HepG2 (cell line): ENCODE measurements around the gene IRS2. TPM values are rescaled to one million over a fixed set of nuclear protein-coding genes. Genes with fewer than 3 reads are reported as not detected.

Source experiments
- ATAC-seq: fragments of 200-7000 bp; cut with Tn5 transposase; 3 replicates; pipeline ENCODE4 v1.9.1; 2020; ENCODE audit warnings: mild to moderate bottlenecking, moderate library complexity
- BruUV-seq: library from RNA; stranded (reverse); fragments of 400-500 nt; replicated peaks from 2 replicates; lab custom pipeline; 2021; lab: Mats Ljungman, UMichigan
- CTCF ChIA-PET: fragments of 300-600 bp; formaldehyde crosslinking; extraction: SDS; loops from one replicate; lab custom pipeline; 2021; ENCODE audit warnings: low total read pairs, inconsistent platforms, low intra/inter-chr PET ratio; lab: Yijun Ruan, JAX
- POLR2A ChIA-PET: fragments of 350-600 bp; sonication (Branson Sonifier 250); formaldehyde crosslinking; loops from one replicate; lab custom pipeline; 2020; ENCODE audit warnings: antibody characterized with exemption, inconsistent platforms; lab: Yijun Ruan, JAX
- DNase-seq: peaks from one replicate; pipeline ENCODE4 v3.0.0-alpha.2; 2015; ENCODE audit warnings: low spot score
- FAIRE-seq: peaks from 3 replicates; lab custom pipeline; 2011; peaks lifted over from hg19 to GRCh38; lab: Jason Lieb, UNC
- H2AFZ ChIP-seq: one replicate; pipeline ENCODE4 v1.6.1; 2011; ENCODE audit warnings: low read length, inconsistent platforms
- H3K27ac ChIP-seq: fragments of 300-600 bp; 3 replicates; pipeline ENCODE4 v1.8.0; 2011; ENCODE audit warnings: mixed run types, mild to moderate bottlenecking, mixed read lengths, low read length, inconsistent platforms; ENCODE audit not compliant: insufficient read depth; ENCODE audit errors: extremely low read length
- H3K27me3 ChIP-seq, 2 experiments: fragments of 200-600 bp in 1 of 2; 2 replicates in 1 of 2; 3 replicates in 1 of 2; pipeline versions ENCODE4 v1.6.0 to v1.8.0; 2011; ENCODE audit warnings: low read length in 2 of 2, mild to moderate bottlenecking in 2 of 2, moderate library complexity in 2 of 2, inconsistent platforms in 1 of 2; ENCODE audit not compliant: insufficient read depth in 2 of 2, control insufficient read depth in 1 of 2
- H3K36me3 ChIP-seq, 2 experiments: fragments of 200-600 bp in 1 of 2; replicated peaks in 1 of 2; 2 replicates in 1 of 2; 3 replicates in 1 of 2; pipeline versions ENCODE4 v1.5.1 to v1.8.0; 2011; ENCODE audit warnings: low read length in 2 of 2, inconsistent platforms in 1 of 2; ENCODE audit not compliant: insufficient read depth in 2 of 2, control insufficient read depth in 1 of 2
- H3K4me1 ChIP-seq: 2 replicates; pipeline ENCODE4 v1.5.1; 2012; ENCODE audit warnings: low read length, inconsistent platforms; ENCODE audit not compliant: insufficient read depth
- H3K4me2 ChIP-seq: 2 replicates; pipeline ENCODE4 v1.6.0; 2011; ENCODE audit warnings: low read depth, low read length, inconsistent platforms
- H3K4me3 ChIP-seq, 3 experiments: fragments of 200-600 bp in 1 of 3; sonication (generic), shearing (Covaris generic) in 1 of 3; replicated peaks in 1 of 3; 2 replicates each; pipeline ENCODE4 v1.5.1; 2011 to 2016; ENCODE audit warnings: low read length in 3 of 3, inconsistent platforms in 2 of 3, low read depth in 2 of 3, mild to moderate bottlenecking in 2 of 3, control low read depth in 1 of 3, mixed read lengths in 1 of 3; ENCODE audit not compliant: insufficient read depth in 1 of 3
- H3K79me2 ChIP-seq: one replicate; pipeline ENCODE4 v1.6.1; 2011; ENCODE audit warnings: low read length, inconsistent platforms; ENCODE audit not compliant: insufficient read depth
- H3K9ac ChIP-seq: 2 replicates; pipeline ENCODE4 v1.6.0; 2011; ENCODE audit warnings: mild to moderate bottlenecking, low read depth, low read length, inconsistent platforms; ENCODE audit not compliant: insufficient read depth
- H3K9me3 ChIP-seq: 2 replicates; pipeline ENCODE4 v1.5.1; 2012; ENCODE audit warnings: mild to moderate bottlenecking, low read length
- H4K20me1 ChIP-seq: 2 replicates; pipeline ENCODE4 v1.6.0; 2011; ENCODE audit warnings: inconsistent platforms, mild to moderate bottlenecking, low read length, moderate library complexity; ENCODE audit not compliant: insufficient read depth
- HNF4A ChIP-seq: sonication (generic); formaldehyde crosslinking; IDR thresholded peaks from 2 replicates; pipeline ENCODE4 v1.4.0; 2020; ENCODE audit warnings: missing genetic modification reagents
- MYPOP ChIP-seq: sonication (generic); formaldehyde crosslinking; IDR thresholded peaks from 2 replicates; pipeline ENCODE4 v1.8.1; 2023; ENCODE audit warnings: mild to moderate bottlenecking, moderate library complexity, missing genetic modification reagents
- NFIB ChIP-seq: sonication (generic); formaldehyde crosslinking; IDR thresholded peaks from 2 replicates; pipeline ENCODE4 v1.9.0; 2021; ENCODE audit warnings: missing genetic modification reagents, mild to moderate bottlenecking, borderline replicate concordance
- PAX8 ChIP-seq: sonication (generic); formaldehyde crosslinking; IDR thresholded peaks from 2 replicates; pipeline ENCODE4 v1.8.0; 2022; ENCODE audit warnings: mild to moderate bottlenecking, missing genetic modification reagents, borderline replicate concordance
- RFX1 ChIP-seq: fragments of 450-650 bp; IDR thresholded peaks from 2 replicates; pipeline ENCODE4 v1.6.1; 2017
- SALL1 ChIP-seq: sonication (generic); formaldehyde crosslinking; IDR thresholded peaks from 2 replicates; pipeline ENCODE4 v1.8.0; 2022; ENCODE audit warnings: mild to moderate bottlenecking, missing genetic modification reagents
- SMYD3 ChIP-seq: sonication (generic); formaldehyde crosslinking; IDR thresholded peaks from 2 replicates; pipeline ENCODE4 v1.8.1; 2023; ENCODE audit warnings: mild to moderate bottlenecking, missing genetic modification reagents
- SNAI1 ChIP-seq: sonication (generic); formaldehyde crosslinking; IDR thresholded peaks from 2 replicates; pipeline ENCODE4 v1.5.0; 2020; ENCODE audit warnings: mild to moderate bottlenecking, missing genetic modification reagents, borderline replicate concordance
- ZEB1 ChIP-seq: IDR thresholded peaks from 2 replicates; pipeline ENCODE4 v1.6.1; 2012; ENCODE audit warnings: mild to moderate bottlenecking, low read depth, inconsistent platforms; ENCODE audit not compliant: insufficient replicate concordance
- ZNF121 ChIP-seq: sonication (generic); formaldehyde crosslinking; IDR thresholded peaks from 2 replicates; pipeline ENCODE4 v1.5.0; 2020; ENCODE audit warnings: mild to moderate bottlenecking, missing genetic modification reagents
- ZNF839 ChIP-seq: sonication (generic); formaldehyde crosslinking; IDR thresholded peaks from 2 replicates; pipeline ENCODE4 v1.4.0; 2020; ENCODE audit warnings: missing genetic modification reagents, mild to moderate bottlenecking, borderline replicate concordance
- WGBS: methylation state at CpG from one replicate; pipeline ENCODE4 v1.1.6; 2017; ENCODE audit warnings: low lambda C conversion rate; 5-methylcytosine and 5-hydroxymethylcytosine counted together
- in situ Hi-C: cut with HindIII; loops from 2 replicates; pipeline ENCODE4 v1.10.0; 2017; ENCODE audit warnings: low pct_unique_long_range_greater_than_20kb; ENCODE audit not compliant: extremely low pct_ligation_motif_present
- intact Hi-C: fragments of 100-400 bp; cut with micrococcal nuclease; formaldehyde crosslinking; loops from one replicate; pipeline ENCODE4 v1.10.0; 2022; ENCODE audit not compliant: unreplicated experiment
- polyA plus RNA-seq, 8 experiments: library from polyadenylated mRNA; depleted of rRNA in 3 of 8; stranded (reverse) in 7 of 8; unstranded in 1 of 8; fragments of >200 nt; fragmentation: Illumina TruSeq in 4 of 8; extraction: Trizol in 4 of 8; gene quantifications; 2 replicates each; pipeline versions ENCODE4 v1.2.1 to v1.2.3, GENCODE V29; 2011 to 2016; ENCODE audit warnings: low read depth in 4 of 8, missing spikeins in 1 of 8, mixed read lengths in 1 of 8; ENCODE audit not compliant: insufficient read depth in 1 of 8
- total RNA-seq, 5 experiments: library from RNA; depleted of rRNA; stranded (reverse); fragments of >200 nt; fragmentation: Illumina TruSeq; extraction: Trizol; gene quantifications; 2 replicates each; pipeline ENCODE4 v1.2.3, GENCODE V29; 2016; ENCODE audit warnings: low read depth in 1 of 5
- TF ChIP-seq, protein P1 (sequence below): sonication (generic); formaldehyde crosslinking; IDR thresholded peaks from 2 replicates; pipeline ENCODE4 v1.5.1; 2020; ENCODE audit warnings: missing genetic modification reagents, mild to moderate bottlenecking, borderline replicate concordance

Gene IRS2
- total and polyA plus RNA-seq, 2 of the 13 experiments (the other 11 are each of a cell fraction or from before 2014, with no cell fraction given) = 0.02 to 0.04 TPM

DNA sequence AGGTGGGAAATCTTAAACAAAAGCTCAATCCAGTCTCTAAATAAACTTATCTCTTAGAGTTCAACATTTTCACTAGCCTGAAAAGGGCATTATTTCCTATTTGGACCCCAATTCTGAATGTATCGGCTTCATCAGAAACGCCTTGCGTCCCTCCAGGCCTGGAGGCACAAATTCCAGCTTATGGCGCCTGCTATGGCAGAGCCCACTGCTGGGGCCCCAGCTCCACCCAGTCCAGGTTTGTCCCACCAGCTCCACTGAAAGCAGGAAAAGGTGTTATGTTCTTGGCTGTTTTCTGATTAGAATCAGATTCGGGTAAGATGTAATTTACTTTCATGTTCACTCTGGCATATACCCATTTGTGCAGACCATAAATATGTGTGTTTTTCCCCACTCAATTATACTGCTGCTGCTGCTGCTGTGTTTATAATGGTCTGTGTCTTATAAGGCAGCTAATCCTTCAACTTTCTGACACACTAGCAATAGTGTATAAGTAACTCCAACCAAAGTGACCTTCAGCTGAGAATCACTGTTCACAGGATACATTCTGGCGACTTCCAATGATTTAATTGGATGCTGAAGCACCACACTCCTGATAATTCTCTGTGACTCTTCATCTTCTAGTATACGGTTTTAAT lies 6.4 kb downstream of the IRS2 start:
- Histone ChIP-seq H2AFZ (no peak overlapping the region), H3K27me3 (peaks cover 0 to 2% of the 10 kb centered on the region in 2 experiments; a peak in 1 of 5 replicates), H4K20me1 (no peaks in the 10 kb centered on the region), H3K9me3 (no peaks in the 10 kb centered on the region), H3K27ac (no peak overlapping the region), H3K36me3 (no peaks in the 10 kb centered on the region), H3K4me2 (no peak overlapping the region), H3K4me1 (no peaks in the 10 kb centered on the region), H3K9ac (no peak overlapping the region), H3K79me2 (no peaks in the 10 kb centered on the region), H3K4me3 (no peak overlapping the region)
- ChIA-PET POLR2A (no interaction called here), CTCF (no interaction called here)
- FAIRE-seq (no peak), ATAC-seq (no peak), DNase-seq (no peak)
- TF ChIP-seq ZEB1 = no peak
- TF ChIP-seq PAX8 = no peak
- TF ChIP-seq ZNF121 (CRISPR knock-in tag) = no peak
- TF ChIP-seq SMYD3 = no peak
- no peak for TF ChIP-seq RFX1
- TF ChIP-seq, protein P1, sequence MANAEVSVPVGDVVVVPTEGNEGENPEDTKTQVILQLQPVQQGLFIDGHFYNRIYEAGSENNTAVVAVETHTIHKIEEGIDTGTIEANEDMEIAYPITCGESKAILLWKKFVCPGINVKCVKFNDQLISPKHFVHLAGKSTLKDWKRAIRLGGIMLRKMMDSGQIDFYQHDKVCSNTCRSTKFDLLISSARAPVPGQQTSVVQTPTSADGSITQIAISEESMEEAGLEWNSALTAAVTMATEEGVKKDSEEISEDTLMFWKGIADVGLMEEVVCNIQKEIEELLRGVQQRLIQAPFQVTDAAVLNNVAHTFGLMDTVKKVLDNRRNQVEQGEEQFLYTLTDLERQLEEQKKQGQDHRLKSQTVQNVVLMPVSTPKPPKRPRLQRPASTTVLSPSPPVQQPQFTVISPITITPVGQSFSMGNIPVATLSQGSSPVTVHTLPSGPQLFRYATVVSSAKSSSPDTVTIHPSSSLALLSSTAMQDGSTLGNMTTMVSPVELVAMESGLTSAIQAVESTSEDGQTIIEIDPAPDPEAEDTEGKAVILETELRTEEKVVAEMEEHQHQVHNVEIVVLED (CRISPR knock-in tag) = no peak
- TF ChIP-seq HNF4A = no peak
- TF ChIP-seq MYPOP (CRISPR knock-in tag) = no peak
- no peak for TF ChIP-seq SNAI1 (CRISPR knock-in tag)
- TF ChIP-seq SALL1 (CRISPR knock-in tag) = no peak
- no peak for TF ChIP-seq ZNF839
- TF ChIP-seq NFIB = no peak
- in situ Hi-C loops = loop anchor here (25.0 kb wide), 1 partner anchor 818 kb away; no protein-coding TSS in a partner anchor
- BruUV-seq = no TSS peak
- intact Hi-C loops = loop anchor here (10.0 kb wide), 1 partner anchor 525 kb away; no protein-coding TSS in a partner anchor
- WGBS = 45% methylated on average over 7 of the region's 7 CpGs
